Skeletal muscle tissue (tissue), 4 donors: ENCODE results near the gene NEIL1. TPM values are rescaled to one million over a fixed set of nuclear protein-coding genes. Genes with fewer than 3 reads are reported as not detected.
A peak's percentile ranks its signal among the peaks of the same experiment; 100 is the strongest.
"Not testable (repeated sequence)": the region's sequence is repeated elsewhere in the genome, so short reads cannot be mapped to it uniquely, and the experiment has no call there.

Source experiments
- H3K27ac ChIP-seq: one replicate; pipeline ENCODE4 v1.7.0; 2013; ENCODE audit warnings: mild to moderate bottlenecking, low read depth, low read length, inconsistent platforms
- H3K27me3 ChIP-seq, 3 donors: one replicate each; pipeline ENCODE4 v1.7.0; 2013; ENCODE audit warnings: low read length in 3 of 3; ENCODE audit not compliant: control insufficient read depth in 3 of 3, insufficient read depth in 3 of 3
- H3K36me3 ChIP-seq, 3 donors: one replicate each; pipeline ENCODE4 v1.7.0; 2013; ENCODE audit warnings: low read length in 3 of 3; ENCODE audit not compliant: control insufficient read depth in 3 of 3, insufficient read depth in 3 of 3
- H3K4me1 ChIP-seq, 3 donors: one replicate each; pipeline ENCODE4 v1.7.0; 2013; ENCODE audit warnings: low read length in 3 of 3, mild to moderate bottlenecking in 3 of 3; ENCODE audit not compliant: control insufficient read depth in 3 of 3, insufficient read depth in 3 of 3
- H3K4me3 ChIP-seq, 3 donors: one replicate each; pipeline ENCODE4 v1.7.0; 2013; ENCODE audit warnings: low read length in 3 of 3
- H3K9ac ChIP-seq, 3 donors: one replicate each; pipeline ENCODE4 v1.7.0; 2013; ENCODE audit warnings: low read length in 3 of 3, mild to moderate bottlenecking in 3 of 3, moderate library complexity in 2 of 3, low read depth in 1 of 3
- H3K9me3 ChIP-seq, 3 donors: one replicate each; pipeline ENCODE4 v1.7.0; 2013; ENCODE audit warnings: low read length in 3 of 3; ENCODE audit not compliant: control insufficient read depth in 3 of 3
- total RNA-seq: library from RNA; depleted of rRNA; stranded (reverse); fragments of >200 nt; gene quantifications from one replicate; pipeline ENCODE4 v1.2.3, GENCODE V29; 2014
- donor health status: Osteomylitis.

The NEIL1 gene
- total RNA-seq: 4.7 TPM

- no peaks in the 10 kb centered on the region for H3K27me3 ChIP-seq
- H3K9ac ChIP-seq: peak within 1 kb of the TSS; percentile 88 to 92 (median 92)
- no peaks in the 10 kb centered on the region for H3K9me3 ChIP-seq
- peak within 1 kb of the TSS; percentile 72 to 92 (median 88) for H3K4me3 ChIP-seq
- peaks cover 8 to 22% (median 10%) of the 10 kb centered on the region in 3 donors for H3K4me1 ChIP-seq
- peak within 1 kb of the TSS; percentile 26 for H3K27ac ChIP-seq
- H3K36me3 ChIP-seq: no peaks in the 10 kb centered on the region
Observed at GRCh38 chr15:75346796-75347221, at the start of gene NEIL1. NEIL1 (plus strand) TSS chr15:75347039; CDS start chr15:75348906, 1,867 bp downstream.

- not testable (repeated sequence) for H3K27ac ChIP-seq, H3K9me3 ChIP-seq, H3K9ac ChIP-seq, H3K36me3 ChIP-seq, H3K4me1 ChIP-seq, H3K27me3 ChIP-seq, H3K4me3 ChIP-seq
Observed at GRCh38 chr15:75298541-75299310, 48.1 kb upstream of the NEIL1 start.

GRCh38 chr15:75299311-75299688, 47.5 kb upstream of the NEIL1 start:
- not testable (repeated sequence) for H3K4me1 ChIP-seq, H3K27me3 ChIP-seq, H3K4me3 ChIP-seq, H3K9me3 ChIP-seq, H3K36me3 ChIP-seq, H3K9ac ChIP-seq, H3K27ac ChIP-seq

GRCh38 chr15:75300026-75300425, 46.8 kb upstream of the NEIL1 start:
- H3K27me3 ChIP-seq, H3K27ac ChIP-seq, H3K9me3 ChIP-seq, H3K4me1 ChIP-seq, H3K9ac ChIP-seq, H3K36me3 ChIP-seq, H3K4me3 ChIP-seq: not testable (repeated sequence)

- Histone ChIP-seq H3K27me3 (peaks cover 0 to 17% (median 3%) of the 10 kb centered on the region in 3 donors), H3K4me1 (no peaks in the 10 kb centered on the region), H3K9ac (no peak overlapping the region), H3K4me3 (no peak overlapping the region), H3K36me3 (no peaks in the 10 kb centered on the region), H3K27ac (no peak overlapping the region), H3K9me3 (no peaks in the 10 kb centered on the region)
Observed at GRCh38 chr15:75302318-75302717, 44.5 kb upstream of the NEIL1 start.

GRCh38 chr15:75302753-75303152, 44.1 kb upstream of the NEIL1 start:
- not testable (repeated sequence) for H3K4me1 ChIP-seq, H3K36me3 ChIP-seq, H3K9me3 ChIP-seq, H3K9ac ChIP-seq, H3K4me3 ChIP-seq, H3K27ac ChIP-seq
- H3K27me3 ChIP-seq: peaks cover 0 to 21% (median 8%) of the 10 kb centered on the region in 3 donors

GRCh38 chr15:75306188-75306587, 40.7 kb upstream of the NEIL1 start:
- Histone ChIP-seq H3K36me3 (no peaks in the 10 kb centered on the region), H3K27ac (no peak overlapping the region), H3K27me3 (peaks cover 5 to 32% (median 14%) of the 10 kb centered on the region in 3 donors), H3K9me3 (no peaks in the 10 kb centered on the region), H3K9ac (no peak overlapping the region), H3K4me3 (no peak overlapping the region), H3K4me1 (no peaks in the 10 kb centered on the region)

GRCh38 chr15:75307778-75308390, 39.0 kb upstream of the NEIL1 start:
- H3K36me3 ChIP-seq: no peaks in the 10 kb centered on the region
- no peak overlapping the region for H3K27ac ChIP-seq
- no peak overlapping the region for H3K9ac ChIP-seq
- no peaks in the 10 kb centered on the region for H3K9me3 ChIP-seq
- H3K4me3 ChIP-seq: no peak overlapping the region
- H3K27me3 ChIP-seq: peaks cover 5 to 27% (median 14%) of the 10 kb centered on the region in 3 donors
- no peaks in the 10 kb centered on the region for H3K4me1 ChIP-seq

- no peaks in the 10 kb centered on the region for H3K36me3 ChIP-seq
- no peak overlapping the region for H3K4me3 ChIP-seq
- no peak overlapping the region for H3K27ac ChIP-seq
- H3K9me3 ChIP-seq: no peaks in the 10 kb centered on the region
- H3K27me3 ChIP-seq: peaks cover 5 to 24% (median 14%) of the 10 kb centered on the region in 3 donors
- no peak overlapping the region for H3K9ac ChIP-seq
- H3K4me1 ChIP-seq: no peaks in the 10 kb centered on the region
Observed at GRCh38 chr15:75309711-75310110, 37.1 kb upstream of the NEIL1 start.

- not testable (repeated sequence) for H3K9me3 ChIP-seq, H3K4me1 ChIP-seq, H3K36me3 ChIP-seq, H3K4me3 ChIP-seq, H3K27ac ChIP-seq, H3K9ac ChIP-seq
- H3K27me3 ChIP-seq: peaks cover 5 to 13% (median 8%) of the 10 kb centered on the region in 3 donors
Observed at GRCh38 chr15:75312548-75312947, 34.3 kb upstream of the NEIL1 start.
